Activated T-cell treated with anti-CD3 and anti-CD28 coated beads, Interleukin-2, amount 50 U/mL, for 72 hours (primary cell): ENCODE results near the gene ZNF275. TPM values are rescaled to one million over a fixed set of nuclear protein-coding genes. Genes with fewer than 3 reads are reported as not detected.

Experiments
- ATAC-seq, 2 donors: fragments of 150-1000 bp; cut with Tn5 transposase; replicated peaks in 1 of 2; 2 replicates each; pipeline ENCODE4 v1.10.0; 2021; ENCODE audit warnings: moderate library complexity in 2 of 2, mild to moderate bottlenecking in 1 of 2
- DNase-seq, 2 donors: peaks; one replicate each; pipeline ENCODE4 v3.0.0; 2021 to 2022; ENCODE audit warnings: mixed read lengths in 1 of 2
- H3K27ac Mint-ChIP-seq: one replicate; pipeline ENCODE4 v1.8.0; 2022; ENCODE audit warnings: mild to moderate bottlenecking, moderate library complexity, mixed read lengths
- H3K27me3 Mint-ChIP-seq: one replicate; pipeline ENCODE4 v1.8.0; 2022; ENCODE audit warnings: low read depth, mixed read lengths
- H3K36me3 Mint-ChIP-seq, 2 donors: one replicate each; pipeline ENCODE4 v1.8.0; 2022; ENCODE audit warnings: mixed read lengths in 2 of 2, mild to moderate bottlenecking in 1 of 2; ENCODE audit not compliant: insufficient read depth in 2 of 2
- H3K4me1 Mint-ChIP-seq: one replicate; pipeline ENCODE4 v1.8.0; 2022; ENCODE audit warnings: low read depth, mixed read lengths
- H3K4me3 Mint-ChIP-seq, 2 donors: one replicate each; pipeline ENCODE4 v1.8.0; 2022; ENCODE audit warnings: mild to moderate bottlenecking in 2 of 2, mixed read lengths in 2 of 2, moderate library complexity in 2 of 2
- H3K9me3 Mint-ChIP-seq, 2 donors: one replicate each; pipeline ENCODE4 v1.8.0; 2022; ENCODE audit warnings: mixed read lengths in 2 of 2
- total RNA-seq, 2 donors: library from RNA; stranded (reverse); gene quantifications; one replicate each; pipeline ENCODE4 v1.2.3, GENCODE V29; 2022

ZNF275 gene
- total RNA-seq, 2 donors from 2014 or later: 15.6 to 15.7 TPM

GRCh38 chrX:153333266-153333665, 687 bp upstream of the ZNF275 start:
- H3K36me3 Mint-ChIP-seq: peaks cover 4 to 5% of the 10 kb centered on the region in 2 donors
- H3K27me3 Mint-ChIP-seq: peaks cover 19% of the 10 kb centered on the region
- peak overlapping the region; percentile 85 to 89 for H3K4me3 Mint-ChIP-seq

GRCh38 chrX:153334654-153335295, 822 bp downstream of the ZNF275 start:
- peaks cover 10 to 12% of the 10 kb centered on the region in 2 donors for H3K36me3 Mint-ChIP-seq
- H3K4me3 Mint-ChIP-seq: peak overlapping the region; percentile 84 to 85
- DNase-seq (no peak), ATAC-seq (no peak)
- H3K27me3 Mint-ChIP-seq: peaks cover 9% of the 10 kb centered on the region
- no peaks in the 10 kb centered on the region for H3K9me3 Mint-ChIP-seq
- peaks cover 50% of the 10 kb centered on the region for H3K4me1 Mint-ChIP-seq
- H3K27ac Mint-ChIP-seq: peak overlapping the region; percentile 54

More at GRCh38 chrX:153333266-153333665, 687 bp upstream of the ZNF275 start:
- no peak overlapping the region for H3K27ac Mint-ChIP-seq
- H3K4me1 Mint-ChIP-seq: peaks cover 41% of the 10 kb centered on the region
- no peaks in the 10 kb centered on the region for H3K9me3 Mint-ChIP-seq
- no peak for ATAC-seq
- no peak for DNase-seq

DNA sequence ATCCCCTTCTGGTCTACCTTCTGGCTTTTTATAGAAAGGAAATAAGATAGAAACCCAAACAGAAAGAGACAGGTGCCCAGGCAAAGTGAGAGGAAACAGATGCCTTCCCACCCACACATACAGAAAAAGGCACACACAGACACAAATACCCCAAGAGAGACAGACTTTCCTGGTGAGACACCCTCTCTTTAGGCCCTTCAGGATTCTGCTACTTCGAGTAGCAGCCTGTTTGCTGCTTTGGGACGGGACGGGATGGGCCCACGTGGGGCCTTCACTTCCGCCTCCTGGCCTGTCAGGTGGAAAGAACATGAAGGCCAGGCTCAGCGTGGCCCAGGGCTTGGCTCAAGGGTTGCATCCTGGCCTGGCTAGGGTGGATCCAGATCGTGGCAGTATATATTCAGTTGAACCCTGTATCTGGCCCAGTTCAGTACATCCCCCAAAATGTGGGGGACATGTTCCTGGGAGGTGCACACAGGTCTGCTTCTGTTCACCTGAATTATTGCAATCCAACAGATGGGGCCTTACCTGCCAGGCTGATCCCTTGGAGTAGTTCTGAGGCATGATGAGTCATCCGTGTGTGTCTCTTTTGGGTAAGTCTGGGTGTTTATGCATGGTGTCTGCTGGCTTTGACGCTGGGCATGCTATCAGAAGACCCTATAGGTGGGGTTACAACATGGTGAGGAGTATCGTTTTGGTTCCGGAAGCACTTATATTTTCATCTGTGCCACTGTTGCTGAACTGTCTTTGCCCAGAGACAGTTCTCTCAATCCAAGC, 2.4 kb downstream of the ZNF275 start:
- no peaks in the 10 kb centered on the region for H3K9me3 Mint-ChIP-seq
- DNase-seq: peak in 1 of 2 donors; percentile 6

DNA sequence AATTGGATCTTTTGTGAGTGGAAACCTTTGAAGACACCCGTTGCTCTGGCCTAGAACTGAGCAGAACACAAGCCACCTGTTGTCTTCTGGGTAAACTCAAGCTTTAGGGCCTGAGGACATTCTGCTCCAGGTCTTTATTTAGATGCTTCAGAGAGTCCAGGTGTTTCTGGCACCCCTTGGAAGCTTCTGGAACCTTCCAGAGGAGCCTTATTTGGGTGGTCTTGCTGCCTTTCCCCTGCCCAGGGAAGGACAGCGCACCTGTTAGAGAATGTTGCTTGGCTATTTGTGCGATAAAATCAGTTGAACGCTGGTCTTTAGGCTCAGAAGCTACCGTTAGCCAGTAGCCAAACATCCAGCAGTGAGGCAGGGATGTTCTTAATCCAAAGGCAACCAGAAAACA, 3.0 kb downstream of the ZNF275 start:
- H3K27ac Mint-ChIP-seq: peak overlapping the region; percentile 24
- no peak for DNase-seq
- H3K9me3 Mint-ChIP-seq: no peaks in the 10 kb centered on the region
- H3K4me3 Mint-ChIP-seq: peak overlapping the region; percentile 49 to 85
- H3K27me3 Mint-ChIP-seq: no peaks in the 10 kb centered on the region
- peaks cover 16 to 22% of the 10 kb centered on the region in 2 donors for H3K36me3 Mint-ChIP-seq
- no peak for ATAC-seq
- H3K4me1 Mint-ChIP-seq: peaks cover 65% of the 10 kb centered on the region

More for the DNA sequence above, 2.4 kb downstream of the ZNF275 start:
- ATAC-seq: no peak
- Mint-ChIP-seq H3K36me3 (peaks cover 15 to 16% of the 10 kb centered on the region in 2 donors), H3K27ac (peak overlapping the region; percentile 52), H3K4me1 (peaks cover 59% of the 10 kb centered on the region), H3K4me3 (peak overlapping the region; percentile 84 to 85), H3K27me3 (no peaks in the 10 kb centered on the region)

DNA sequence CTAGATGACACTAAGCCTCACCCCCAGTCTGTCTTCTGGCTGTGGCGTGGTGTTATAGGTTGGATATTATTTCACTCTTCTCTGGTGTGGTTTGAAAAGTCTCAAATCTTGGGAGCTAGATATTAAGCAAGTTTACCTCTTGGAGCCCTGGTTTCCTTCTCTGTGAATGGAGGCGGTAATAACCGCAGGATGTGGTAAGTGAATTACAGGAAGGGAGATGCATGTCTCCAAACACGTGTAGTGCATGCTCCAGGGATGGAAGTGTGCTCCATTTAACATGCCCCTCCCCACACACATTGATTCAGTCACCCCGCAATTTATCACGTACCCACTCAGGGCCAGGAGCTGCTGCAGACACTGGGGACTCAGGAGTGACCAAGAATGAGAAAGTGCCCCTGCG, 4.9 kb downstream of the ZNF275 start:
- peaks cover 5% of the 10 kb centered on the region for H3K27me3 Mint-ChIP-seq
- no peak for DNase-seq
- peaks cover 75% of the 10 kb centered on the region for H3K4me1 Mint-ChIP-seq
- peak overlapping the region in 1 of 2 donors; percentile 85 for H3K4me3 Mint-ChIP-seq
- H3K9me3 Mint-ChIP-seq: no peaks in the 10 kb centered on the region
- no peak overlapping the region for H3K27ac Mint-ChIP-seq
- ATAC-seq: no peak
- H3K36me3 Mint-ChIP-seq: peaks cover 19 to 25% of the 10 kb centered on the region in 2 donors

DNA sequence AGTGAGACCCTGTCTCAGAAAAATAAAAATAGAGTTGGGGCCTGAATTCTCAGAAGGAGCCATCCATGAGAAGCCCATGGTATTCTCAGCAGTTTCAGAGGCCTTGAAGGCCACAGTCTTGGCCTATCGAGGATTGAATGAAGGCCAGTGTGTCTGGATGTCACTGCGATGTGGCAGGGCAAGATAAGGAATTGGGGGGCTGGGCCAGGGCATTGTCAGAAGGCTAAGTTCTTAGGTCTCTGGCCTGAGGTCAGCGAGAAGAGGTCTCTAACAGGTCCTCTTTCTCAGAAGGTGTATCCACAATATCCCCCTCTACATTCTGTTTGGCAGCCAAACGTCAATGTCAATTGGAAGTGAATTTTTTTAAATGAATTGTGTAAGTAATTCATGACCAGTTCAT, 5.7 kb downstream of the ZNF275 start:
- H3K4me1 Mint-ChIP-seq: peaks cover 78% of the 10 kb centered on the region
- no peak for ATAC-seq
- peaks cover 18 to 27% of the 10 kb centered on the region in 2 donors for H3K36me3 Mint-ChIP-seq

DNA sequence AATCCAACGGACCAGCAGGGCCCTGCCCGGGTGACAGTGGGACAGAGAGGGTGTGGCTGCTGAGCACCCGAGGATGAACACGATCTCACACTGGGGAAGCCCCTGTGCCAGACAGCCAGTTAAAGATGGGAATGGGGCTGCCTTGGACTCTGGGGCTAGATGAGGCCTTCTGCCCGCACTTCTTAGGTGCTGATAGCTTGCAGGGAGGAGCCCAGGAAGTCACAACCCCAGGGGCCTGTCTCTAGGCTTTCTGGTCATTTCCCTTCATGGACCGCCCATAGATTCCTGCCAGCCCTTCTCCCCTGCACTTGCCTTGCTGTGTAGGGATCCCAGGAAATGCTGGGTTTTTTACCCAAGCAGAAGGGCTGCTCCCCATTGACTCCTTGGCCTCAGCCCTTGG, 6.2 kb downstream of the ZNF275 start:
- H3K4me1 Mint-ChIP-seq: peaks cover 76% of the 10 kb centered on the region
- H3K27ac Mint-ChIP-seq: peak overlapping the region; percentile 63
- peaks cover 5% of the 10 kb centered on the region for H3K27me3 Mint-ChIP-seq
- ATAC-seq (no peak), DNase-seq (no peak)
- H3K4me3 Mint-ChIP-seq: no peak overlapping the region
- no peaks in the 10 kb centered on the region for H3K9me3 Mint-ChIP-seq
- peaks cover 20 to 27% of the 10 kb centered on the region in 2 donors for H3K36me3 Mint-ChIP-seq

More for the DNA sequence above, 5.7 kb downstream of the ZNF275 start:
- H3K27me3 Mint-ChIP-seq: peaks cover 5% of the 10 kb centered on the region
- no peak overlapping the region for H3K27ac Mint-ChIP-seq
- H3K4me3 Mint-ChIP-seq: no peak overlapping the region
- no peak for DNase-seq
- H3K9me3 Mint-ChIP-seq: no peaks in the 10 kb centered on the region

GRCh38 chrX:153342762-153343558, 9.0 kb downstream of the ZNF275 start:
- H3K27ac Mint-ChIP-seq: peak overlapping the region; percentile 97
- peak overlapping the region in 1 of 2 donors; percentile 42 for H3K4me3 Mint-ChIP-seq
- H3K9me3 Mint-ChIP-seq: no peaks in the 10 kb centered on the region
- H3K27me3 Mint-ChIP-seq: peaks cover 5% of the 10 kb centered on the region
- H3K4me1 Mint-ChIP-seq: peaks cover 48% of the 10 kb centered on the region
- DNase-seq (no peak), ATAC-seq (peak in 1 of 2 donors; percentile 71)
- peaks cover 23 to 25% of the 10 kb centered on the region in 2 donors for H3K36me3 Mint-ChIP-seq

DNA sequence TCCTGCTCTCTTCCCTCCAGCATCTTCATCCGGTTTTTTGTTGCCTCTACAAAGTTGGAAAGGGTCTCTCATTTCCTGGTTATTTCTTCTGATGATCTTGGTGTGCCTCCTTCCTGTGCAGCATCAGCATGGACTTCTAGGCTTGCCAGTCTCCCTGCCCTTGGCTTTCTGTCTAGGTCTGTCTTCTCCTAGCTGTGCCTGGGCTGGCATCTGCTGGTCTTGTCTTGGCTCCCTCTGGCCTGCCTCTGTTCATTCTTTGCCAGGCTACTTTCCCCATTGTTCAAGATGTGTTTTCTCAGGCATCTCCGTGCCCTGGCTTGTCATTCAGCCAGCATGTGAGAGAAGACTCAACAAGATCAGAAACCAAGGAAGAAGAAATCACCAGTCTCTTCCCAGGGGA, 9.7 kb downstream of the ZNF275 start:
- peaks cover 41% of the 10 kb centered on the region for H3K4me1 Mint-ChIP-seq
- ATAC-seq (no peak), DNase-seq (no peak)
- H3K36me3 Mint-ChIP-seq: peaks cover 21 to 25% of the 10 kb centered on the region in 2 donors
- H3K27me3 Mint-ChIP-seq: peaks cover 5% of the 10 kb centered on the region
- H3K4me3 Mint-ChIP-seq: peak overlapping the region; percentile 42 to 48
- H3K9me3 Mint-ChIP-seq: no peaks in the 10 kb centered on the region
- H3K27ac Mint-ChIP-seq: peak overlapping the region; percentile 97

DNA sequence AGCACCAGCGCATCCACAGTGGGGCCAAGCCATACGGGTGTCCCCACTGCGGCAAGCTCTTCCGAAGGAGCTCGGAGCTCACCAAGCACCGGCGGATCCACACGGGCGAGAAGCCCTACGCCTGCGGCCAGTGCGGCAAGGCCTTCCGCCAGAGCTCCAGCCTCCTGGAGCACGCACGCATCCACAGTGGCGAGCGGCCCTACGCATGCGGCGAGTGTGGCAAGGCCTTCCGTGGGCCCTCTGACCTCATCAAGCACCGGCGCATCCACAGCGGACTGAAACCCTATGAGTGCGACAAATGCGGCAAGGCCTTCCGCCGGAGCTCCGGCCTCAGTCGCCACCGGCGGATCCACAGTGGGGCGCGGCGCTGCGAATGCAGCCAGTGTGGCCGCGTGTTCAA, 13.6 kb downstream of the ZNF275 start:
- no peak overlapping the region for H3K27ac Mint-ChIP-seq
- H3K4me3 Mint-ChIP-seq: no peak overlapping the region
- no peak for ATAC-seq
- DNase-seq: no peak
- no peaks in the 10 kb centered on the region for H3K9me3 Mint-ChIP-seq
- H3K27me3 Mint-ChIP-seq: peaks cover 5% of the 10 kb centered on the region
- H3K36me3 Mint-ChIP-seq: peaks cover 9 to 12% of the 10 kb centered on the region in 2 donors
- H3K4me1 Mint-ChIP-seq: peaks cover 20% of the 10 kb centered on the region

GRCh38 chrX:153348421-153348820, 14.5 kb downstream of the ZNF275 start:
- DNase-seq: no peak
- Mint-ChIP-seq H3K36me3 (peaks cover 9 to 12% of the 10 kb centered on the region in 2 donors), H3K4me1 (peaks cover 13% of the 10 kb centered on the region), H3K4me3 (no peak overlapping the region), H3K27me3 (no peaks in the 10 kb centered on the region), H3K9me3 (no peaks in the 10 kb centered on the region), H3K27ac (no peak overlapping the region)
- no peak for ATAC-seq

- Mint-ChIP-seq H3K27ac (no peak overlapping the region), H3K27me3 (no peaks in the 10 kb centered on the region), H3K4me1 (peaks cover 5% of the 10 kb centered on the region), H3K36me3 (peaks cover 8 to 10% of the 10 kb centered on the region in 2 donors), H3K9me3 (no peaks in the 10 kb centered on the region), H3K4me3 (no peak overlapping the region)
- DNase-seq: no peak
- no peak for ATAC-seq
Measured at GRCh38 chrX:153349952-153350351, 16.0 kb downstream of the ZNF275 start.

- no peak for ATAC-seq
- H3K4me1 Mint-ChIP-seq: peaks cover 5% of the 10 kb centered on the region
- H3K36me3 Mint-ChIP-seq: peaks cover 4 to 10% of the 10 kb centered on the region in 2 donors
- peaks cover 0 to 1% of the 10 kb centered on the region in 2 donors for H3K9me3 Mint-ChIP-seq
- DNase-seq: no peak
- H3K27me3 Mint-ChIP-seq: no peaks in the 10 kb centered on the region
- H3K4me3 Mint-ChIP-seq: no peak overlapping the region
- H3K27ac Mint-ChIP-seq: no peak overlapping the region
Measured at GRCh38 chrX:153351981-153352380, 18.0 kb downstream of the ZNF275 start.
